Upper lobe of left lung (tissue), 6 donors: ENCODE measurements around the gene HHIP. TPM values are rescaled to one million over a fixed set of nuclear protein-coding genes. Genes with fewer than 3 reads are reported as not detected.

Source experiments
- ATAC-seq, 2 donors: fragments of 200-7000 bp; cut with Tn5 transposase; one replicate each; pipeline ENCODE4 v1.9.1; 2022; ENCODE audit warnings: mild to moderate bottlenecking in 2 of 2, moderate library complexity in 2 of 2; ENCODE audit not compliant: low FRiP score in 2 of 2
- DNase-seq, 2 donors: peaks; one replicate each; pipeline ENCODE4 v3.0.0-alpha.2; 2019 to 2020
- H3K27ac ChIP-seq, 4 donors: fragments of 200-600 bp; sonication (generic); one replicate each; pipeline ENCODE4 v1.5.1; 2016 to 2019
- H3K27me3 ChIP-seq, 4 donors: fragments of 200-600 bp; sonication (generic); one replicate each; pipeline ENCODE4 v1.5.1; 2017 to 2019
- H3K36me3 ChIP-seq, 4 donors: fragments of 200-600 bp; sonication (generic); one replicate each; pipeline ENCODE4 v1.5.1; 2016 to 2019
- H3K4me1 ChIP-seq, 4 donors: fragments of 200-600 bp; sonication (generic); one replicate each; pipeline ENCODE4 v1.5.1; 2018 to 2019
- H3K4me3 ChIP-seq, 4 donors: fragments of 200-600 bp; sonication (generic); one replicate each; pipeline ENCODE4 v1.5.1; 2017 to 2019; ENCODE audit warnings: mild to moderate bottlenecking in 2 of 4, moderate library complexity in 1 of 4
- H3K9me3 ChIP-seq, 4 donors: fragments of 200-600 bp; sonication (generic); one replicate each; pipeline ENCODE4 v1.5.1; 2018 to 2019
- CTCF ChIP-seq, 6 experiments: fragments of 450-650 bp in 4 of 6; fragments of 200-600 bp in 2 of 6; sonication (generic) in 2 of 6; IDR thresholded peaks; one replicate each; pipeline ENCODE4 v1.5.1; 2016 to 2019; ENCODE audit warnings: antibody characterized with exemption in 6 of 6
- EP300 ChIP-seq, 4 donors: sonication (generic); formaldehyde crosslinking; IDR thresholded peaks; one replicate each; pipeline ENCODE4 v1.5.1; 2017; ENCODE audit warnings: antibody characterized with exemption in 4 of 4, control low read depth in 2 of 4
- POLR2A ChIP-seq, 4 donors: fragments of 450-650 bp; IDR thresholded peaks; one replicate each; pipeline ENCODE4 v1.5.1; 2016 to 2017; ENCODE audit warnings: antibody characterized with exemption in 4 of 4, mild to moderate bottlenecking in 2 of 4
- POLR2AphosphoS5 ChIP-seq, 2 donors: sonication (generic); formaldehyde crosslinking; IDR thresholded peaks; one replicate each; pipeline ENCODE4 v1.5.1; 2017; ENCODE audit warnings: antibody characterized with exemption in 2 of 2
- WGBS, 2 donors: methylation state at CpG; one replicate each; pipeline ENCODE4 v1.1.5; 2017 to 2018; 5-methylcytosine and 5-hydroxymethylcytosine counted together
- total RNA-seq, 6 donors: library from RNA; depleted of rRNA in 4 of 6; stranded (reverse); fragments of >200 nt in 4 of 6; gene quantifications; one replicate each; pipeline versions ENCODE4 v1.1.0 to v1.2.1, GENCODE V29; 2016 to 2021
- donor health status: DM: no; HTN: no; CAD: no; lungs with moderate emphysema.
- donor health status: DM: no; HTN: yes; CAD: no; lungs with severe emphysema.

The HHIP gene
- total RNA-seq, 6 donors from 2014 or later: 19.3 to 144 (median 35.8) TPM

- DNase-seq (no peak), ATAC-seq (no peak)
- Histone ChIP-seq H3K4me3 (no peak overlapping the region), H3K27me3 (no peaks in the 10 kb centered on the region), H3K27ac (no peak overlapping the region), H3K36me3 (no peaks in the 10 kb centered on the region), H3K9me3 (no peaks in the 10 kb centered on the region), H3K4me1 (no peaks in the 10 kb centered on the region)
- 77 to 87% methylated on average over 5 of the region's 5 CpGs for WGBS, 2 donors
- TF ChIP-seq EP300 (IDR thresholded peaks at IDR 0.05): no peak
- TF ChIP-seq CTCF (IDR thresholded peaks at IDR 0.05): no peak
Observed at GRCh38 chr4:144709793-144710525, 64.0 kb downstream of the HHIP start.

DNA sequence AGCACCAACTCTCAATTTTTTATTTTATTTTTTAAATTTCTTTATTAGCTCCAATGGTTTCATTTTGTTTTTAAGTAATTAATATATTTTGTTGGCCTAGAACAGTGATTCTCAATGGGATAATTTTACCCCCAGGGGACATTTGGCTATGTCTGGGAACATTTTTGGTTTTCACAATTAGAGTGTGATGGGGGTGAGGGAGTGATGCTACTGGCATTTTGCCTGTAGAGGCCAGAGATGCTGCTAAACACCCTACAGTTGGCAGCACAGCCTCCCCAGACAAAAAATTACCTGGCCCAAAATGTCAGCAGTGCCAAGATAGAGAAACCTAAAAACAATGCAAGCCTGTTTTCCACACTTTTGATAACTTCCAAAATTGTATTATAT is 64.6 kb downstream of the HHIP start:
- Histone ChIP-seq H3K27ac (no peak overlapping the region), H3K36me3 (no peaks in the 10 kb centered on the region), H3K4me3 (no peak overlapping the region), H3K9me3 (no peaks in the 10 kb centered on the region), H3K27me3 (no peaks in the 10 kb centered on the region), H3K4me1 (no peaks in the 10 kb centered on the region)
- DNase-seq: no peak
- TF ChIP-seq POLR2AphosphoS5 (IDR thresholded peaks at IDR 0.05): no peak
- no peak for TF ChIP-seq CTCF (IDR thresholded peaks at IDR 0.05)
- TF ChIP-seq EP300 (IDR thresholded peaks at IDR 0.05): no peak
- no peak for TF ChIP-seq POLR2A (IDR thresholded peaks at IDR 0.05)
- ATAC-seq: no peak

GRCh38 chr4:144711700-144712456 is 65.9 kb downstream of the HHIP start:
- Histone ChIP-seq H3K4me3 (no peak overlapping the region), H3K4me1 (no peaks in the 10 kb centered on the region), H3K27me3 (no peaks in the 10 kb centered on the region), H3K36me3 (no peaks in the 10 kb centered on the region), H3K9me3 (no peaks in the 10 kb centered on the region), H3K27ac (no peak overlapping the region)
- WGBS, 2 donors: 86% methylated on average over 4 of the region's 4 CpGs
- TF ChIP-seq POLR2A (IDR thresholded peaks at IDR 0.05) (no peak), POLR2AphosphoS5 (IDR thresholded peaks at IDR 0.05) (no peak), EP300 (IDR thresholded peaks at IDR 0.05) (no peak), CTCF (IDR thresholded peaks at IDR 0.05) (no peak)
- no peak for ATAC-seq
- no peak for DNase-seq

- 73 to 74% methylated on average over 3 of the region's 3 CpGs for WGBS, 2 donors
- no peak for DNase-seq
- TF ChIP-seq EP300 (IDR thresholded peaks at IDR 0.05): no peak
- TF ChIP-seq CTCF (IDR thresholded peaks at IDR 0.05): no peak
- TF ChIP-seq POLR2A (IDR thresholded peaks at IDR 0.05): no peak
- no peak for TF ChIP-seq POLR2AphosphoS5 (IDR thresholded peaks at IDR 0.05)
- ATAC-seq: no peak
- Histone ChIP-seq H3K27ac (no peak overlapping the region), H3K4me1 (no peaks in the 10 kb centered on the region), H3K27me3 (no peaks in the 10 kb centered on the region), H3K9me3 (no peaks in the 10 kb centered on the region), H3K4me3 (no peak overlapping the region), H3K36me3 (no peaks in the 10 kb centered on the region)
Observed at GRCh38 chr4:144712775-144713174, 66.8 kb downstream of the HHIP start.
